ENCODE results near the gene TXNL4B.

DNA sequence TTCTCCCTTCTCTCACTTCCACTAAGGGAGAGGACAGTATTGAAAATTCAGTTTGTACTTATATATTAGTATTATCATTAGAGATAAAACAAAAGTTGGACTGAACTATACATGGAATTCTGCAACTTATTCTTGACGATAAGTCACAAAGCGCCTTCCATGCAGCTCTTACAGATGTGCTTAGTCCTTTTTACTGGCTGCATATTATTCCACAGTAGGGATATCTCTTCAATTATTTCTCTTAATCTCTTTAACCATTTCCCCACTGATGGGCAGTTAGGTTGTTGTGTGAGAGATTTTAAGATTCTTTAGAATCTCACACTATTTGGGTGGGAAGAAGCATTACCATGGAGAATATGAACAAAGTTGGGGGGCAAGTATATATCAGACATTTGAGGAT is 46.5 kb upstream of the TXNL4B start:
- TF ChIP-seq POLR2A (conservative IDR thresholded peaks at IDR 0.05) (no peak), EGR1 (conservative IDR thresholded peaks at IDR 0.05) (no peak), ZKSCAN1 (IDR thresholded peaks at IDR 0.05; ENCODE audit: low read depth, low read length) (no peak), FIP1L1 (IDR thresholded peaks at IDR 0.05; ENCODE audit: low read depth, low read length, poor library complexity, severe bottlenecking) (no peak), YY1 (IDR thresholded peaks at IDR 0.05; ENCODE audit: borderline replicate concordance in 1 of 3, control insufficient read depth in 1 of 3, extremely low read depth in 1 of 3, insufficient read depth in 3 of 3, insufficient read length in 1 of 3, insufficient replicate concordance in 2 of 3, low read depth in 1 of 3, low read length in 2 of 3) (no peak), EZH2 (IDR thresholded peaks at IDR 0.05; ENCODE audit: borderline replicate concordance, low read depth, low read length) (no peak), CTBP1 (IDR thresholded peaks at IDR 0.05; ENCODE audit: borderline replicate concordance) (no peak), ZBTB8A (IDR thresholded peaks at IDR 0.05; ENCODE audit: partially characterized antibody) (no peak)
- TF ChIP-seq, protein P1, sequence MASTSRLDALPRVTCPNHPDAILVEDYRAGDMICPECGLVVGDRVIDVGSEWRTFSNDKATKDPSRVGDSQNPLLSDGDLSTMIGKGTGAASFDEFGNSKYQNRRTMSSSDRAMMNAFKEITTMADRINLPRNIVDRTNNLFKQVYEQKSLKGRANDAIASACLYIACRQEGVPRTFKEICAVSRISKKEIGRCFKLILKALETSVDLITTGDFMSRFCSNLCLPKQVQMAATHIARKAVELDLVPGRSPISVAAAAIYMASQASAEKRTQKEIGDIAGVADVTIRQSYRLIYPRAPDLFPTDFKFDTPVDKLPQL (IDR thresholded peaks at IDR 0.05; ENCODE audit: extremely low read depth, insufficient read length) = no peak
- TF ChIP-seq, protein P2, sequence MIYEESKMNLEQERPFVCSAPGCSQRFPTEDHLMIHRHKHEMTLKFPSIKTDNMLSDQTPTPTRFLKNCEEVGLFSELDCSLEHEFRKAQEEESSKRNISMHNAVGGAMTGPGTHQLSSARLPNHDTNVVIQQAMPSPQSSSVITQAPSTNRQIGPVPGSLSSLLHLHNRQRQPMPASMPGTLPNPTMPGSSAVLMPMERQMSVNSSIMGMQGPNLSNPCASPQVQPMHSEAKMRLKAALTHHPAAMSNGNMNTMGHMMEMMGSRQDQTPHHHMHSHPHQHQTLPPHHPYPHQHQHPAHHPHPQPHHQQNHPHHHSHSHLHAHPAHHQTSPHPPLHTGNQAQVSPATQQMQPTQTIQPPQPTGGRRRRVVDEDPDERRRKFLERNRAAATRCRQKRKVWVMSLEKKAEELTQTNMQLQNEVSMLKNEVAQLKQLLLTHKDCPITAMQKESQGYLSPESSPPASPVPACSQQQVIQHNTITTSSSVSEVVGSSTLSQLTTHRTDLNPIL (CRISPR knock-in tag; IDR thresholded peaks at IDR 0.05) = no peak
- TF ChIP-seq, protein P3, sequence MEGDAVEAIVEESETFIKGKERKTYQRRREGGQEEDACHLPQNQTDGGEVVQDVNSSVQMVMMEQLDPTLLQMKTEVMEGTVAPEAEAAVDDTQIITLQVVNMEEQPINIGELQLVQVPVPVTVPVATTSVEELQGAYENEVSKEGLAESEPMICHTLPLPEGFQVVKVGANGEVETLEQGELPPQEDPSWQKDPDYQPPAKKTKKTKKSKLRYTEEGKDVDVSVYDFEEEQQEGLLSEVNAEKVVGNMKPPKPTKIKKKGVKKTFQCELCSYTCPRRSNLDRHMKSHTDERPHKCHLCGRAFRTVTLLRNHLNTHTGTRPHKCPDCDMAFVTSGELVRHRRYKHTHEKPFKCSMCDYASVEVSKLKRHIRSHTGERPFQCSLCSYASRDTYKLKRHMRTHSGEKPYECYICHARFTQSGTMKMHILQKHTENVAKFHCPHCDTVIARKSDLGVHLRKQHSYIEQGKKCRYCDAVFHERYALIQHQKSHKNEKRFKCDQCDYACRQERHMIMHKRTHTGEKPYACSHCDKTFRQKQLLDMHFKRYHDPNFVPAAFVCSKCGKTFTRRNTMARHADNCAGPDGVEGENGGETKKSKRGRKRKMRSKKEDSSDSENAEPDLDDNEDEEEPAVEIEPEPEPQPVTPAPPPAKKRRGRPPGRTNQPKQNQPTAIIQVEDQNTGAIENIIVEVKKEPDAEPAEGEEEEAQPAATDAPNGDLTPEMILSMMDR (IDR thresholded peaks at IDR 0.05 in 2 of 3, conservative IDR thresholded peaks at IDR 0.05 in 1 of 3; ENCODE audit: insufficient read depth in 2 of 3, low read depth in 1 of 3, low read length in 3 of 3) = no peak
- TF ChIP-seq, protein P4, sequence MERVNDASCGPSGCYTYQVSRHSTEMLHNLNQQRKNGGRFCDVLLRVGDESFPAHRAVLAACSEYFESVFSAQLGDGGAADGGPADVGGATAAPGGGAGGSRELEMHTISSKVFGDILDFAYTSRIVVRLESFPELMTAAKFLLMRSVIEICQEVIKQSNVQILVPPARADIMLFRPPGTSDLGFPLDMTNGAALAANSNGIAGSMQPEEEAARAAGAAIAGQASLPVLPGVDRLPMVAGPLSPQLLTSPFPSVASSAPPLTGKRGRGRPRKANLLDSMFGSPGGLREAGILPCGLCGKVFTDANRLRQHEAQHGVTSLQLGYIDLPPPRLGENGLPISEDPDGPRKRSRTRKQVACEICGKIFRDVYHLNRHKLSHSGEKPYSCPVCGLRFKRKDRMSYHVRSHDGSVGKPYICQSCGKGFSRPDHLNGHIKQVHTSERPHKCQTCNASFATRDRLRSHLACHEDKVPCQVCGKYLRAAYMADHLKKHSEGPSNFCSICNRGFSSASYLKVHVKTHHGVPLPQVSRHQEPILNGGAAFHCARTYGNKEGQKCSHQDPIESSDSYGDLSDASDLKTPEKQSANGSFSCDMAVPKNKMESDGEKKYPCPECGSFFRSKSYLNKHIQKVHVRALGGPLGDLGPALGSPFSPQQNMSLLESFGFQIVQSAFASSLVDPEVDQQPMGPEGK (CRISPR knock-in tag; IDR thresholded peaks at IDR 0.05; ENCODE audit: borderline replicate concordance) = no peak
- TF ChIP-seq, protein P5, sequence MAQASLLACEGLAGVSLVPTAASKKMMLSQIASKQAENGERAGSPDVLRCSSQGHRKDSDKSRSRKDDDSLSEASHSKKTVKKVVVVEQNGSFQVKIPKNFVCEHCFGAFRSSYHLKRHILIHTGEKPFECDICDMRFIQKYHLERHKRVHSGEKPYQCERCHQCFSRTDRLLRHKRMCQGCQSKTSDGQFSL (CRISPR knock-in tag; IDR thresholded peaks at IDR 0.05) = no peak
- TF ChIP-seq, protein P5 (tag; IDR thresholded peaks at IDR 0.05) = no peak
